Placental pericyte (primary cell): ENCODE results near the gene CDC5L. TPM values are rescaled to one million over a fixed set of nuclear protein-coding genes. Genes with fewer than 3 reads are reported as not detected.

ENCODE experiments used
- small RNA-seq: library from RNA; depleted of rRNA; stranded (forward); fragments of <200 nt; gene quantifications from one replicate; pipeline ENCODE3, GENCODE V24; 2012; ENCODE audit warnings: low replicate concordance
- total RNA-seq: library from RNA; depleted of rRNA; stranded (reverse); fragments of >200 nt; gene quantifications from 2 replicates; pipeline ENCODE4 v1.2.3, GENCODE V29; 2012

The CDC5L gene
- 15.8 and 27.2 TPM in 2 replicates for total RNA-seq

DNA sequence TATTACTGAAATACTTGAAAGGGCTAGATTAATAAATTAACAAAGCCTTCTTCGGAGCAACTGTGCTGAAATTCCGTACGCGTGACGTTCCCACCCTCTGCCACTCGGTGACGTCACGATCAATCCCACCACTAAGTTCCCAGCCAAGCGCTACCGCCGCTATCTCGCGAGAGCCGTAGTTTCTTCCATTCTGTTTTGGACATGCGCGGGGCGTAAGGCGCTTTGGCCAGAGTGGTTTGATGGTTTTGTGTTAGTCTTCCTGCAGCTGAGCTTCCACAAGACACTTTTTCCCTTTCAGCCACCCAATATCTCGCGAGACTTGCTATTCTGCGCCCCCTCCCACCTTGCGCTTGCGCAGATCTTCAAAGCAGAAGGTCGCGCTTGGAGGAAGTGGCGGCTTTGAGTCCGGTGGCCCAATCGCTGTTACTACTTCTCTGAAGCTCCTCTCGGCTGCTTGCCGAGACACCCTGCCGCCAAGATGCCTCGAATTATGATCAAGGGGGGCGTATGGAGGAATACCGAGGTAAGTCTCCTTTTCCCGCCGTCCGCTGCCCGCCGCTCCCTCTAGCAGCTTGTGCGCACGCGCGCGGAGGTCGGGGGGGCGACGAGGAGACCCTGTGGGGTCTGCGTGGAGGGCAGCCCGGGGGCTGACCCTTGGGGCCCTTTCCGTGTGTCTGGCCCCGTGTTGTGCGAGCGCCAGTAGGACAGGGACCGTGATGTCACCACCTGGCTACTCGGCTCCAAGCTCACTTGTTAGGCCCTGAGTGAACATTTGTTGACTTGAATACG lies at the start of gene CDC5L:
Gene CDC5L, plus strand, starts transcription at position 361 of the 789 bp plus-strand sequence. Its CDS starts 118 bp downstream, at position 479.

DNA sequence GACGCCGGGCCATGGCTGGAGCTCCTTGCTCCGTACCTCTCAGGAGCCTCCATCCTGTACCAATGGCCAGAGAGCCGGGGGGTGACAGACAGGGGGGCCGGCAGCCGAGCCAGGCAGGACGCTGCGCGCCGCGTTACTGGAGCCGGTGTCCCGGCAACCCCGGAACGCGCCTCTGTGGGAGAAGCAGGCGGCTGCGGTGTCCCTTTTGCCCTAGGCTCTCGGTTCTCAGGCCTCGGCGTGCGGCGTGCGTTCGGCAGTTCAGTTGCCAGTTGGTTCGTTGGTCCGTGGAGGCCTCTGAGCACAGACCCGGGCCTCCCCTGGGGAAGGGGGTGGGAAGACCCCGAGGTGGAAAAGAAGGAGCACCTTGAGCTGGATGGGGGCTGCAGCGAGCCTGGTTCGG lies 45.0 kb upstream of the CDC5L start, which contains the start of gene SPATS1:
Gene SPATS1, plus strand, starts transcription at position 162 of the 400 bp plus-strand sequence. CDS start 446 bp downstream, outside the sequence.

Small RNAs within 50 kb of the gene (small RNA-seq; reads per million reads assigned to genes)
- not detected for gene MIR4642

Other genes starting within 250 kb of the CDC5L start
- 0.43 TPM in 1 of 2 replicates, not detected in the other for gene CAPN11, start 228.9 kb upstream of the CDC5L start, total RNA-seq
- gene MYMX, start 170.8 kb upstream of the CDC5L start, total RNA-seq, result not detected in 2 replicates
- gene SLC29A1, start 164.1 kb upstream of the CDC5L start, total RNA-seq, result 15.8 and 74.6 TPM in 2 replicates
- 661 and 1,252 TPM in 2 replicates for gene HSP90AB1, start 140.6 kb upstream of the CDC5L start, total RNA-seq
- gene SLC35B2, start 130.2 kb upstream of the CDC5L start, total RNA-seq, result 88.8 and 116 TPM in 2 replicates
- 17.8 and 31.7 TPM in 2 replicates for gene NFKBIE, start 122.2 kb upstream of the CDC5L start, total RNA-seq
- gene TMEM151B, start 117.3 kb upstream of the CDC5L start, total RNA-seq, result not detected in 2 replicates
- 9.8 and 23.0 TPM in 2 replicates for gene AARS2, start 74.4 kb upstream of the CDC5L start, total RNA-seq
- 0.14 TPM in 1 of 2 replicates, not detected in the other for gene SPATS1, start 45.1 kb upstream of the CDC5L start, total RNA-seq